HL-60 (cell line): ENCODE measurements around the gene TXN.

Experiments
- GABPA ChIP-seq: IDR thresholded peaks from 2 replicates; pipeline ENCODE4 v1.6.1; 2012; ENCODE audit warnings: low read depth
- POLR2AphosphoS5 ChIP-seq: IDR thresholded peaks from 2 replicates; pipeline ENCODE4 v1.6.1; 2012; ENCODE audit warnings: low read depth
- TF ChIP-seq, protein P1 (sequence below): IDR thresholded peaks from one replicate; pipeline ENCODE4 v1.5.1; 2011; ENCODE audit warnings: low read length, control low read depth, inconsistent platforms; ENCODE audit not compliant: insufficient read depth
- TF ChIP-seq, protein P2 (sequence below): IDR thresholded peaks from 2 replicates; pipeline ENCODE4 v1.6.1; 2012; ENCODE audit warnings: low read depth; ENCODE audit not compliant: insufficient replicate concordance

DNA sequence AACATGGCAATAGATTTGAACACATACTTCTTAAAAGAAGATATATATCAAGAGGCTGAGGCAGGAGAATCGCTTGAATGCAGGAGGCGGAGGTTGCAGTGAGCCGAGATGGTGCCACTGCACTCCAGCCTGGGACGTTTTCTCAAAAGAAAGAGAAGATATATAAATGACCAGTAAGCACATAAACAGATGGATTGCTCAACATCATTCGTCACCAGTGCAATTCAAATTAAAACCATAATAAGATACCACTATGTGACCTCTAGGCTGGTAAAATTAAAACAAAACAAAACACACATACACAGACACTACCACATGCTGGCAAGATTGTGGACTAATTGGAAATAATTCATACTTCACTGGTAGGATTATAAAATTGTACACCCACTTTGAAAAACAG lies 5.3 kb upstream of the TXN start:
- TF ChIP-seq, protein P1, sequence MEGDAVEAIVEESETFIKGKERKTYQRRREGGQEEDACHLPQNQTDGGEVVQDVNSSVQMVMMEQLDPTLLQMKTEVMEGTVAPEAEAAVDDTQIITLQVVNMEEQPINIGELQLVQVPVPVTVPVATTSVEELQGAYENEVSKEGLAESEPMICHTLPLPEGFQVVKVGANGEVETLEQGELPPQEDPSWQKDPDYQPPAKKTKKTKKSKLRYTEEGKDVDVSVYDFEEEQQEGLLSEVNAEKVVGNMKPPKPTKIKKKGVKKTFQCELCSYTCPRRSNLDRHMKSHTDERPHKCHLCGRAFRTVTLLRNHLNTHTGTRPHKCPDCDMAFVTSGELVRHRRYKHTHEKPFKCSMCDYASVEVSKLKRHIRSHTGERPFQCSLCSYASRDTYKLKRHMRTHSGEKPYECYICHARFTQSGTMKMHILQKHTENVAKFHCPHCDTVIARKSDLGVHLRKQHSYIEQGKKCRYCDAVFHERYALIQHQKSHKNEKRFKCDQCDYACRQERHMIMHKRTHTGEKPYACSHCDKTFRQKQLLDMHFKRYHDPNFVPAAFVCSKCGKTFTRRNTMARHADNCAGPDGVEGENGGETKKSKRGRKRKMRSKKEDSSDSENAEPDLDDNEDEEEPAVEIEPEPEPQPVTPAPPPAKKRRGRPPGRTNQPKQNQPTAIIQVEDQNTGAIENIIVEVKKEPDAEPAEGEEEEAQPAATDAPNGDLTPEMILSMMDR: no peak
- TF ChIP-seq GABPA: no peak
- TF ChIP-seq POLR2AphosphoS5: no peak
- TF ChIP-seq, protein P2, sequence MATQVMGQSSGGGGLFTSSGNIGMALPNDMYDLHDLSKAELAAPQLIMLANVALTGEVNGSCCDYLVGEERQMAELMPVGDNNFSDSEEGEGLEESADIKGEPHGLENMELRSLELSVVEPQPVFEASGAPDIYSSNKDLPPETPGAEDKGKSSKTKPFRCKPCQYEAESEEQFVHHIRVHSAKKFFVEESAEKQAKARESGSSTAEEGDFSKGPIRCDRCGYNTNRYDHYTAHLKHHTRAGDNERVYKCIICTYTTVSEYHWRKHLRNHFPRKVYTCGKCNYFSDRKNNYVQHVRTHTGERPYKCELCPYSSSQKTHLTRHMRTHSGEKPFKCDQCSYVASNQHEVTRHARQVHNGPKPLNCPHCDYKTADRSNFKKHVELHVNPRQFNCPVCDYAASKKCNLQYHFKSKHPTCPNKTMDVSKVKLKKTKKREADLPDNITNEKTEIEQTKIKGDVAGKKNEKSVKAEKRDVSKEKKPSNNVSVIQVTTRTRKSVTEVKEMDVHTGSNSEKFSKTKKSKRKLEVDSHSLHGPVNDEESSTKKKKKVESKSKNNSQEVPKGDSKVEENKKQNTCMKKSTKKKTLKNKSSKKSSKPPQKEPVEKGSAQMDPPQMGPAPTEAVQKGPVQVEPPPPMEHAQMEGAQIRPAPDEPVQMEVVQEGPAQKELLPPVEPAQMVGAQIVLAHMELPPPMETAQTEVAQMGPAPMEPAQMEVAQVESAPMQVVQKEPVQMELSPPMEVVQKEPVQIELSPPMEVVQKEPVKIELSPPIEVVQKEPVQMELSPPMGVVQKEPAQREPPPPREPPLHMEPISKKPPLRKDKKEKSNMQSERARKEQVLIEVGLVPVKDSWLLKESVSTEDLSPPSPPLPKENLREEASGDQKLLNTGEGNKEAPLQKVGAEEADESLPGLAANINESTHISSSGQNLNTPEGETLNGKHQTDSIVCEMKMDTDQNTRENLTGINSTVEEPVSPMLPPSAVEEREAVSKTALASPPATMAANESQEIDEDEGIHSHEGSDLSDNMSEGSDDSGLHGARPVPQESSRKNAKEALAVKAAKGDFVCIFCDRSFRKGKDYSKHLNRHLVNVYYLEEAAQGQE: no peak
